Activated naive CD4-positive, alpha-beta T cell treated with anti-CD3 and anti-CD28 coated beads, Interleukin-2, amount 50 U/mL, for 16 hours (primary cell): ENCODE results near the gene LETM1.

Experiments
- DNase-seq: peaks from one replicate; pipeline ENCODE4 v3.0.0-alpha.2; 2020

The LETM1 gene

GRCh38 chr4:1773754-1774153 is 82.2 kb downstream of the LETM1 start:
- DNase-seq: no peak

- no peak for DNase-seq
Measured at GRCh38 chr4:1772853-1773538, 83.0 kb downstream of the LETM1 start.

- DNase-seq: no peak
Measured at GRCh38 chr4:1771555-1772305, 84.2 kb downstream of the LETM1 start.

- no peak for DNase-seq
Measured at GRCh38 chr4:1770791-1771231, 85.1 kb downstream of the LETM1 start.

GRCh38 chr4:1770245-1770644 is 85.7 kb downstream of the LETM1 start:
- no peak for DNase-seq

GRCh38 chr4:1769692-1770091 is 86.3 kb downstream of the LETM1 start:
- no peak for DNase-seq

GRCh38 chr4:1768367-1769034 is 87.5 kb downstream of the LETM1 start:
- DNase-seq: no peak

- peak; percentile 41 for DNase-seq
Measured at GRCh38 chr4:1767770-1768366, 88.1 kb downstream of the LETM1 start.

- no peak for DNase-seq
Measured at GRCh38 chr4:1767061-1767769, 88.7 kb downstream of the LETM1 start.

GRCh38 chr4:1766106-1767060 is 89.6 kb downstream of the LETM1 start:
- no peak for DNase-seq

GRCh38 chr4:1765409-1766072 is 90.4 kb downstream of the LETM1 start:
- DNase-seq: no peak

GRCh38 chr4:1764670-1765069 is 91.3 kb downstream of the LETM1 start:
- DNase-seq: no peak

GRCh38 chr4:1763550-1764080 is 92.3 kb downstream of the LETM1 start:
- no peak for DNase-seq

GRCh38 chr4:1763070-1763549 is 92.8 kb downstream of the LETM1 start:
- DNase-seq: no peak

GRCh38 chr4:1762264-1763010 is 93.5 kb downstream of the LETM1 start:
- no peak for DNase-seq
